ENCODE measurements around the gene DEFB123.
"Not testable (repeated sequence)": the region's sequence is repeated elsewhere in the genome, so short reads cannot be mapped to it uniquely, and the experiment has no call there.

The DEFB123 gene, protein sequence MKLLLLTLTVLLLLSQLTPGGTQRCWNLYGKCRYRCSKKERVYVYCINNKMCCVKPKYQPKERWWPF

DNA sequence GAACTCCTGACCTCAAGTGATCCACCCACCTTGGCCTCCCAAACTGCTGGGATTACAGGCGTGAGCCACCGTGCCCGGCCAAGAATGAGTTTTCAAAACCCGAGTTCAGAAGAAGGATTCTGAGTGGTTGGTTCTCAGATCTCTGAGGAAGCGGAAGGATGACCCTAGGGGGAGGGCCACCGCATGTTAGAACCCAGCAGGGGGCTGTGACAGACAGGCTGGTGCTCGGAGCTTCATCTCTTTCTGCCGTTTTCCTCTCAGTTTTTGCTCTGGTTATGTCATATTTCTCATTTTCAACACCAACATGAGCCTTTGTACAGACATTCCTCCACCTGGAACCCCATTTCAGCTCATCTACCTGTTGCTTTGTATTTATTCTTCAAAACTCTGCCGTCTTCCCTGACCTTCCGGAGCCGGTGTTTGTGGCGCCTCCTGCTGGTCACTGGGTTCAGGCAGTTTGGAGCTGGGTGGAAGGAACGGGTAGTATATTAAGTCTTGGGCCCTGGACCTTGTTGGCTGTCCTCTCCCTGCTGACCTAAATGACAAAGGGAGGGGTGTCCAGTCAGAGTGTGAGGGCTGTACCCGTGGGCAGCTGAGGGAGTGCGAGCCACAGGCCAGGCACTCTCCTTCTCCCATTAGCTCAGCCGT is at the start of gene DEFB123:
Gene DEFB123 (plus strand): TSS at position 621 of the 648 bp plus-strand sequence. CDS start 67 bp downstream, outside the sequence.
- no peak for DNase-seq

DNA sequence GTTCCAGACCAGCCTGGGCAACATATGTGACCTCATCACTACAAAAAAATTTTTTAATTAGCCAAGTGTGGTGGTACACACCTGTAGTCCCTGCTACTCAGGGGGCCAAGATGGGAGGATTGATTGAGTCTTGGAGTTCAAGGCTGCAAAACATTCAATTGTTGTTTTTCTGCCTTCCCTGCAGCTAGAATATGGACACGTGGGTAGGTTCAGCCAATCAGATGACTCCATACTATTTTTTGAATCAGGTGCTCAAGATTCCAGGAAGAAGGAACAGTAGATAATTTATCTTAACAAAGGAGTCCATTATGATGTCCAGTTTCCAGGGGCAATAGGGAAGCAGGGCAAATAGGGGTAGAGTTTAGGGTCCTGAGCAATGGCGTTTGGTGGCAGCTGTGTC is 47.6 kb upstream of the DEFB123 start:
- no peak for DNase-seq

DNA sequence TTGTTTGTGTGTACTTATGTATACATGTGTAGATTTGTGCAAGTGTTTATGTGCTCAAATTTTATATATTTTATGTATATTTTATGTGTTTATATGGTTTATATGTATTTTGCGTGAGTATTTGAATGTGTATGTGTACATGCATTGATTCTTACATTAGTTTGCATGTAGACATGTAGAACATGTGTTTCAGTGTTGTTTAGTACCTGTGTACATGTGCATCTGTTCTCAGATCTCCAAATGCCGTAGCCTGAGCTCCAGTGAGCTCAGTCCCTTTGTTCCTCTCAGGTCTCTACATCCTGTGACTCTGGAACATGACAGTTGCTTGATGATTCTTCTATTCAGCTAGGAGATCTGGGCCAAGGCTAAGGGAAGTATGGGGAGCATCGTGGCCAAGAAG is 45.5 kb upstream of the DEFB123 start:
- no peak for DNase-seq

DNA sequence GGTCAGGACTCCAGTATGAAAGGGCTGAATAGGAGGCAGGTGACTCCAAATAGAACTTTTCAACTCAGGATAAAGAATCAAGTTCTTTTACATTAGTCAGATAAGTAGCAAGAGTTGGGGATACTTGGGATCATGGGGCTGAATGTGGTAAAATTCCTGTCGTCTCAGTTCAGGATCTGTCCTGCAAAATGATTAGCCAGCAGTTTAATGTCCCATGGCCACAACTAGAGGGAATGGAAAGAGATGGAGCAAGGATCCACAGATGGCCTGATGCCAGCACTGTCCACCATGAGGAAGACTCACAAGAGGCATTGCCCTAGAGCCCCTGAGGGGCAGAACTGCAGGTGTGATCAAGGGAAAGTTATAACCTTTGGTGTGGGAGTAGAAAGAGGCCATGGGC is 36.5 kb upstream of the DEFB123 start:
- no peak for DNase-seq

DNA sequence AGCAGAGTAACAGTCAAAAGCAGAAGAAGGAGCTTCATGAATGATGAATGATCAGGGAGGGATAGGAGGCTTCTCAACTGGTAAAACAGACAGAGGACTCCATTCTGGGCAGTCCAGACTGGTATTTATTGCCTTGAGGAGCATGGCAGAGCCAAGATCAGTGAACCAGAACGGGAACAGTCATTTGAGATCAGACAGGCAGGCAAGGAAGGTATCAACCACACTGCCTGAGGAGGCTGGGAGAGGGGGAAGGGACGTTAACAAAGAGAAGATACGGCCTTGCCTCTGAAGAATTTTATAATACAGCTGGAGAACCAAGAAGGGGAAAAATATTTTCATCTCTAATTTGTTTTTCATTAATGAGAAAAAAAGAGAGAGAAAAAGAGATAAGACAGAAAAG is 34.3 kb upstream of the DEFB123 start, which contains the start of gene DEFB121:
Gene DEFB121 (minus strand): TSS at position 101 of the 400 bp plus-strand sequence. CDS start 63 bp downstream, at position 38.
- no peak for DNase-seq

DNA sequence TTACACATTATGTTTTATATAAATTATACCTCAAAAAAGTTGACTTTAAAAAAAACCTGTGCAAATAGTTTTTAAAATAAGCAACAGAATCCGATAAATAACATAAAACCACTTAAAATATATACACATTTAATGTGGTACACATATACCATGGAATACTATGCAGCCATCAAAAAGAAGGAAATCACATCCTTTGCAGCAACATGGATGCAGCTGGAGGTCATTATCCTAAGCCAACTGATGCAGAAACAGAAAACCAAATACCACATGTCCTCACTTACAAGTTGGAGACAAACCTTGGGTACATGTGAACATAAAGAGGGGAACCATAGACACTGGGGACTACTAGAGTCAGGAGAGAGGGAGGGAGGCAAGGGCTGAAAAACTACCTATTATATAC is 30.4 kb upstream of the DEFB123 start:
- DNase-seq, result no peak

DNA sequence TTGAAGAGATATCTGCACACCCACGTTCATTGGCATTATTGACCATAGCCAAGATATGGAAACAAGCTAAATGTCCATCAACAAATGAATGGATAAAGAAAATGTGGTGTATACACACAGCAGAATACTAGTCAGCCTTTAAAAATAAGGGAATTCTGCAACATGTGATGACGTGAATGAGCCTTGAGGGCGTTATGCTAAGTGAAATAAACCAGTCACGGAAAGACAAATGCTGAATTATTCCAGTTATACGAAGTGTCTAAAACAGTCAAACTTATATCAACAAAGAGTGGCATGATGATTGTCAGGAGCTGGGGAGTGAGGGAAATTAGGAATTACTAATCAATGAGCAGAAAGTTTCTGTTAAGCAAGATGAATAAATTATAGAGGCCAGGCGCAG is 26.1 kb upstream of the DEFB123 start:
- DNase-seq, result no peak

DNA sequence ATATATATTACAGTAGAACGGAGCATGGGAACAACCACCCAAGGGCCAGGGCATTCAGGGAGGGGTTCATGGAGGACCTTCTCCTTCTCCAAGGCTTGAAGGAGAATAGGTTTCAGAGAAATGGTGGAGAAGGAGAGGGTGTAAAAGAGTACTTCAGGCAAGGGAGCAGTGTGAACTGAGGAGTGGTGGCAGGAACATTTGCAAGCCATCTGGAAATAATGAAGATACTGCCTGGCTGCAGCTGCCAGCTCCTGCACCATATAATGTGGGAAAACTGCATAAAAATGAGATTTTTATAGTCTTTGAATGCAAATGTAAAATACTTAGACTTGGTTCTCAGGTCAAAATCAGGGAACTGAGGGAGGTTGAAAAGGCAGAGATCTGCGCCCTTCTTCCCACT is 24.8 kb upstream of the DEFB123 start:
- DNase-seq, result no peak

DNA sequence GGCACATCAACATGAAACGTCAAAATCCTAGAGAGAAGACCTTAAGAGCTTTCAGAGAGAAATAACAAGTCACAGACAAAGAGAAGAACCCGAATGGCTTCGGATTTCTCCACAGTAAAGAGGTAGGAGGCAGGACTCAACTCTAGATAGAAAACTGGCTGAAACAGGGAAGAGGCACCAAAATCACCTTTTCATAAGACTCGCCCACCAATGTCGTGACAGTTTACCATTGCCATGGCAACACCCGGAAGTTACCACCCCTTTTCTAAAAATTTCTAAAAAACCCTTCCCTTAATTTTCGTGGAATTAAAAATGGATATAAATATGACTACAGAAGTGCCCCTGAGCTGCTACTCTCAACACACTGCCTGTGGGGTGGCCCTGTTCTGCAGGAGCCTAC is 22.1 kb upstream of the DEFB123 start:
- no peak for DNase-seq

DNA sequence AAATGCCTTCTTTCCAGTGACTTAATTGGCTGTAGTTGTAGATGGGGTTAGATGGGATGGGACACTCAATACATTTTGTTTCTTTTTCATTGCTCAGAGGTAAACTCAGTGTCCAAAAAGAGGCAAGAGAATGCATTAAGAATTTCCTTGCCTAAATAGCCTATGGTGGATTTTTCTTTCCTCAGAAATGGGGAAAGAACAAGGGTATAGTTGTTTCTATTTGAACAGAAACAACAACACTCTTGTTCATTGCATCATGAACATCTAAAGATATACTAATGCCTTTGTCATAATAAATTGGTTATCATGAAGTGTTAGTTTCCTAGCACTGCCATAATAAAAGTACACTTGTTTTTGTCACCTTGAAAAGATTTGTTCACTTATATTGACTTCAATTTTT is 14.6 kb upstream of the DEFB123 start:
- DNase-seq, result no peak

DNA sequence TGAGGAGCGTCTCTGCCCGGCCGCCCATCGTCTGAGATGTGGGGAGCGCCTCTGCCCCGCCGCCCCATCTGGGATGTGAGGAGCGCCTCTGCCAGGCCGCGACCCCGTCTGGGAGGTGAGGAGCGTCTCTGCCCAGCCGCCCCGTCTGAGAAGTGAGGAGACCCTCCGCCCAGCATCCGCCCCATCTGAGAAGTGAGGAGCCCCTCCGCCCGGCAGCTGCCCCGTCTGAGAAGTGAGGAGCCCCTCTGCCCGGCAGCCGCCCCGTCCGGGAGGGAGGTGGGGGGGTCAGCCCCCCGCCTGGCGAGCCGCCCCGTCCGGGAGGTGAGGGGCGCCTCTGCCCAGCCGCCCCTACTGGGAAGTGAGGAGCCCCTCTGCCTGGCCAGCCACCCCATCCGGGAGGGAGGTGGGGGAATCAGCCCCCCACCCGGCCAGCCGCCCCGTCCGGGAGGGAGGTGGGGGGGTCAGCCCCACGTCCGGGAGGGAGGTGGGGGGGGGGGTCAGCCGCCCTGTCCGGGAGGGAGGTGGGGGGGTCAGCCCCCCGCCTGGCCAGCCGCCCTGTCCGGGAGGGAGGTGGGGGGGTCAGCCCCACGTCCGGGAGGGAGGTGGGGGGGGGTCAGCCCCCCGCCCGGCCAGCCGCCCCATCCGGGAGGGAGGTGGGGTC is 13.4 kb upstream of the DEFB123 start:
- not testable (repeated sequence) for DNase-seq

DNA sequence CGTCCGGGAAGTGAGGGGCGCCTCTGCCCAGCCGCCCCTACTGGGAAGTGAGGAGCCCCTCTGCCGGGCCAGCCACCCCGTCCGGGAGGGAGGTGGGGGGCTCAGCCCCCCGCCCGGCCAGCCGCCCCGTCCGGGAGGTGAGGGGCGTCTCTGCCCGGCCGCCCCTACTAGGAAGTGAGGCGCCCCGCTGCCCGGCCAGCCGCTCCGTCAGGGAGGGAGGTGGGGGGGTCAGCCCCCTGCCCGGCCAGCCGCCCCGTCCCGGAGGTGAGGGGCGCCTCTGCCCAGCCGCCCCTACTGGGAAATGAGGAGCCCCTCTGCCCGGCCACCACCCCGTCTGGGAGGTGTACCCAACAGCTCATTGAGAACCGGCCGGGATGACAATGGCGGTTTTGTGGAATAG is 12.9 kb upstream of the DEFB123 start:
- DNase-seq, result not testable (repeated sequence)

DNA sequence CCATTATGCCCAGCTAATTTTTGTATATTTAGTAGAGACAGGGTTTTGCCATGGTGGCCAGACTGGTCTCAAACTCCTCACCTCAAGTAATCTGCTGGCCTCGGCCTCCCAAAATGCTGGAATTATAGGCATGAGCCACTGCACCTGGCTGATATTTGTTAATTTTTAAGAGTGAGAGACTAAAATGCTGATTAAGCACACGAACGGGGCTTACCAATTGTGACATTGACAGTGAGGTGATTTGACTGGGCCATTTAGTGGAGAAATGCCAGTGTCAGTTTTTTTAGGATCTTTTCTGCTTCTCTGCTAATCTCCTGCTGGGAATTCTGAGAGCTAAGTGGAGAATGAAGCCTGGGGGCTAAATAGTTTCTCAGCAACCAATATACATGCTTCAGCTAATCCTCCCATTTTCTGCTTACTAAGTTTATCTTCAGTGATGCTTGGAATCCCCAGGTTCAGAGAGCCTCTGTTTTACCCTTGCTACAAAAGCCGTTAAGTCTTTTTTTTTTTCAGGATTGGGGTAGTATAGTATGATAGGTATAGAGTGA is 9.8 kb upstream of the DEFB123 start:
- DNase-seq, result no peak

DNA sequence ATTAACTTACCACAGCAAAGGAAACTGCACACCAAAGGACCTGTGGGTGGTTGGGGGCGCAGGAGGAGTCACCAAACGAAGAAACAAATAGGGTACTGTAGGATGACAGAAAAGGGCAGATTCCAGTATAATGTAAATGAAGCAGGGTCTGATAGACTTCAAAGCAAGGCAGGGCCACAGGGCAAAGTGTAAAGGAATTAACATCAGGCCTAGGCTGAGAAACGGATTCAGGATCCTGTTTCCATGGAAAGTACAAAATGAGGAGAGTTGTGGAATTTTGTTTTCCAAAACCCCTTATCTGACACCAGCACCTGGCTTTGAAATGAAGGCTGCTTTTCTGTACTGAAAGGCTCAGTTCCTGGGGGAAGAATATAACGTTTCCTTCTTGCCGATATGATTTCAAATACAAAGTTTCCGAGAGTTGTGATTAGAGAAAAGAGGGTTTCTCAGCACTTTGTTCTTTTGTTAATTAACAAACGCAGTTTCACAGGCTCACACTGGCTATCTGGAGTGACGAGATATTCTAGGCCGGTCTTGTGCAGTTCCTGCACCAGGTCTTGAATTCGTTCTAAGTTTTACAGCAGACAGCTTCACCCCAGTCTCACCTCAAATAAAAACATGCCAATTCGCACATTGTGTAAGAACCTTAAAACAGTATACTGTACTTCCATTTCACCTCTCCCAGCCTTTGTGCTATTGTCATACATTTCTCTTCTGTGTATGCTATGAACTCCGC is 5.8 kb downstream of the DEFB123 start:
- no peak for DNase-seq

DNA sequence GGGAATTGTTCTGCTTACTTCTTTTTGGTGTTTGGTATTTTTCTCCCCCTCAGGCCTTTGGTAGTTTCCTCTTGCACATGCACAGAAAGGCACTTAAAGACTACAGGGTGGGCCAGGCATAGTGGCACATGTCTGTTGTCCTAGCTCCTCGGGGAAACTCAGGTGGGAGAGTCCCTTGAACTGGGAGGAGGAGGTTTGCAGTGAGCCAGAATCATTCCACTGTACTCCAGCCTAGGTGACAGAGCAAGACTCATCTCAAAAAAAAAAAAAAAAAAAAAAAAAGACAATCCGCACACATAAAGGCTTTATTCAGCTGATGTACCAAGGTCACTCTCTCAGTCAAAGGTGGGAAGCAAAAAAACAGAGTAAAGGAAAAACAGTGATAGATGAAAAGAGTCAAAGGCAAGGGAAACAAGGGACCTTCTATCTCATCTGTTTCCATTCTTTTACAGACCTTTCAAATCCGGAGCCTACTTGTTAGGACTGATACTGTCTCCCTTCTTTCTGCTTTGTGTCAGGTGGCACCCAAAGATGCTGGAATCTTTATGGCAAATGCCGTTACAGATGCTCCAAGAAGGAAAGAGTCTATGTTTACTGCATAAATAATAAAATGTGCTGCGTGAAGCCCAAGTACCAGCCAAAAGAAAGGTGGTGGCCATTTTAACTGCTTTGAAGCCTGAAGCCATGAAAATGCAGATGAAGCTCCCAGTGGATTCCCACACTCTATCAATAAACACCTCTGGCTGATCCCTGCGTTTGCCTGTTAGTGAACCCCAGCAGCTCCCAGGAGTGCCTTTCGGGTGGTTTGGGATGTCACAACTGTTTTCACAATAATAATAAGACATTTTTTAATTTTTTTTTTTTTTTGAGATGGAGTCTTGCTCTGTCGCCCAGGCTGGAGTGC is 9.3 kb downstream of the DEFB123 start:
- DNase-seq, result no peak

DNA sequence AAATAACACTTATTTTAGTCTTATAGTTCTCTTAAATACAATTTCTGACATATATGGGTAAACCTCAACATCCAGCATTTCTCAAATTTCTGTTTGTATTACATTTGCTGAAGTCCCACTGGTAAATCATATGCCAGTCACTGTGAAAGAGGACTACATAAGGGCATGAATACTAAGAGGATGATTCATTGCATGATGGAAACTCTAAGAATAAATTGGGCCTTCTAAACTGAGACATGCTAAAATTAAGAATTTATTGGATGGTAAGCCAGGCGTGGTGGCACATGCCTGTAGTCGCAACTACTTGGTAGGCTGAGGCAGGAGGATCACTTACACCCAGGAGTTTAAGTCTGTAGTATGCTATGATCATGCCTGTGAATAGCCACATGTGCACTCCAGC is 12.1 kb downstream of the DEFB123 start:
- DNase-seq, result no peak

DNA sequence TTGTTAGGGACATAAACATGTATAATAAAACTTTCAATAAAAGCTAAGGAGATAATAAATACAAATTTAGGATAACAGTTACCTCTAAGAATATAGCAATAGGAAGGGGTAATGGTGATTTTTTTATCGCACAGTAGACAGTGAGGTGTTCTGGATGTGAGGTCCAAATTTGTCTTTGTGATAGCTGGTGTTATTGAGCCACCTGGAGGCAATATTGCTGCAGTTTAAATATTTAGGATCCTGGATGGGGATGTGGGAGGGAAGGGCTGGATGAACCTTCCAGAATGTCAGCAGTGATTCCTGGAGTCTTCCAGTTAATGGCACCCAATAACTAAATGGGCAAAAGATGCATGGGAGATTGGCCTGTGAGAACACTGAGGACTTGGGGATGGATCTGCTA is 13.9 kb downstream of the DEFB123 start:
- no peak for DNase-seq

DNA sequence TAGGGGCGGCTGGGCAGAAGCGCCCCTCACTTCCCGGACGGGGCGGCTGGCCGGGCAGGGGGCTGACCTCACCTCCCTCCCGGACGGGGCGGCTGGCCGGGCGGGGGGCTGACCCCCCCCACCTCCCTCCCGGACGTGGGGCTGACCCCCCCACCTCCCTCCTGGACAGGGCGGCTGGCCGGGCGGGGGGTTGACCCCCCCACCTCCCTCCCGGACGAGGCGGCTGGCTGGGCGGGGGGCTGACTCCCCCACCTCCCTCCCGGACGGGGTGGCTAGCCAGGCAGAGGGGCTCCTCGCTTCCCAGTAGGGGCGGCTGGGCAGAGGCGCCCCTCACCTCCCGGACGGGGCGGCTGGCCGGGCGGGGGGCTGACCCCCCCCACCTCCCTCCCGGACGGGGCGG is 30.5 kb downstream of the DEFB123 start:
- DNase-seq, result not testable (repeated sequence)

DNA sequence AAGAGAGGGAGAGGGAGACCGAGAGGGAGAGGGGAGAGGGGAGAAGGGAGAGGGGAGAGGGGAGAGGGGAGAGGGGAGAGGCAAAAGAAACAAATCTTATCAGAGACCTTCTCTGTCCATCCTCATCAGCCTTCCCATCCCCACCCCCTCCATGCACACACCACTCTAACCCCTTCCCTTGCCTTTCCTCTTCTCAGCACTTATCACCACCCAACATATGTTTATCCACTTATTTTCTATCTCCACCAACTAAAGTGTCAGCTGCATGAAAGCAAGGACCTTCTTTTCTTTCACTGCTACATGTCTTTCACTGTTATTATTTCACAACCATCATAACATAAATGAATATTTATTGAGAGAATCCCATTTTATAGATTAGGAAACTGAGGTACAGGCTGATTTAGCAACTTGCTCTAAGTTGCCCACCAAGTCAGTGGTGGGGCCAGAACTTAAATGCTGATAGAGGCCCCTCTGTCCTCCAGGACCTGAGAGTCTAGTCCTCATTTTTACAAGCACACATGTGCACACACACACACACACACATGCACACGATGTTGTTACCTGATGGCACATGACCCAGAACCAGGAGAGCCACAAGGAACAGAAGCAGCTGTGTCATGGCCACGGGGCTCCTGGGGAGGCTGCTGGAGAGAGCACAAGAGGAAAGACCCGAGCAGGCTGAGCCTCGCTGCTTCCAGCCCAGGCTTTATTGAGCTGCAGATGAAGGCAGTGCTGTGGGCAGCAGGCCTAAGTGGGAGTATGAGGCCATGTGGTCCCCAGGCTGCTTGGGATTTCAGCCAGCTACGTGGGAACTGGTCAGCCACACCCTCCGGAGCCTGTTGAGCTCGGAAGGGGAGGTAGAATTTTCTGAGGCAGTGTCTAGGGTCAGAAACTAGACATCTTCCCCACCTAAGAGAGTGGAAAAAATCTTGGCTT is 32.2 kb downstream of the DEFB123 start:
- no peak for DNase-seq

DNA sequence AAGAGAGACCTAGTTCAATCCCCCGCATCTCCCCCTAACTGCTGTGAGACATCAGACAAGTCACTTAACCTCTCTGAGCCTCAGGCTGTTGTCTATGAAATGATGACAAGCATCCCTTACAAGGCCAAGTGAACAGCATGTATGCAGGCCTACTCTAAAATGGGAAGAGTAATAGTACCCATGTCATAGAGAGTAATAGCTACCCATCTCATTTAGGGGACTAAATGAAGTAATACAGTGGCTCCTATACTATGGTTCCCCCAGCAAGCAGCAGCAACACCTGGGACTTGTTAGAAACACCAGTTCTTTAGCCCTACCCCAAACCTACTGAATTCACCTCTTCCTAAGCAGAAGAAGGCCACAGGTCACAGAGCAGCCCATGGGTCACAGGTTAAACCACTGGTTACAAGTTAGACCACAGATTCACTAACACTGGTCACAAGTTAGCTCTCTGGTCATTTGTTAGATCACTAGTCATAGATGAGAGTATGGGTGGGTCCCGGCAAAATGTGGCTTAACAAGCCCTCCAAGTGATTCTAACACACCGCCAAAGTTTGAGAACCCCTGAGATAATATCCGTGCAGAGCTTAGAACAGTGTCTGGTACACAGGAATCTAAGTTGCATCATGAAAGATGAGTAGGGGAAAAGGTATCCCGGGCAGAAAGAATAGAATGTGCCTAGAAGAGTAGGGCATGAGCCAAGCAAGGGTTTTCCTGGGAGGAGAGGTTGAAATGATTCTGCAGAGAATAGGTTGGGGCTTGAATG is 33.1 kb downstream of the DEFB123 start:
- no peak for DNase-seq

DNA sequence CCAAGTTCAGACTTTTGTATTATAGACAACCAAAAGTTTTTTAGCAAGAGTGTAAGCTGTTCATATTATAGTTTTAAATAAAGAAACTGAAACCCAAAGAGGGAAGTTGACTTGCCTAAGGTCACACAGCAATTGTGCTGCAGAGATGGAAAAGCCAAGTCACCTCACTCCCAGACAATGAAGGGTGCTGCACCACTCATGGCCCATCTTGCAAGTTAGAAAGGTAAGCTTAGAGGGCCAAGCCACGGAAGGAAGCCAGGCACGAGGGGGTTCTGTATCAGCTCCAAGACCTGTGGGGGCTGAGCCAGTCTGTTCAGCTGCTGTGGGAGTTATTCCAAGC is 33.6 kb downstream of the DEFB123 start:
- no peak for DNase-seq
